ENCODE results near the gene RAD51AP1.

Gene RAD51AP1

DNA sequence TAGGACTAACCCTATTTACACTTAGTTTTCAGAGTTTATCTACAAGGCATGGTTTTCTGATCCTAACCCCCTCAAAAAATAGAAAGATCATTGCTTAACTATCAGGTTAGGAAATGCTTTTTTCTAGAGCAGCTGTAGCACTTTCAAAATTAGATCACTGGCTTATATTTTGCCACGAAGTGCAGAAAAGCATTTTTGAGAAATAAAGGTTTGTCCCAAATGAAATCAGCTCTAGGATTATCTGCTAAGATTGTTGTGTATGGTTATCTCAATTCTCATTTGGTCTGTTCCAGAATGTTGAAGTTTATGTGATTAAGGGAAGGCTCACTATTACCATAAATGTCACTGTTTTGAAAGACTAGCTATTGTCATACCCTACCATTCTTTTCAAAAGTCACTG, 13.5 kb downstream of the RAD51AP1 start:
- DNase-seq = no peak

DNA sequence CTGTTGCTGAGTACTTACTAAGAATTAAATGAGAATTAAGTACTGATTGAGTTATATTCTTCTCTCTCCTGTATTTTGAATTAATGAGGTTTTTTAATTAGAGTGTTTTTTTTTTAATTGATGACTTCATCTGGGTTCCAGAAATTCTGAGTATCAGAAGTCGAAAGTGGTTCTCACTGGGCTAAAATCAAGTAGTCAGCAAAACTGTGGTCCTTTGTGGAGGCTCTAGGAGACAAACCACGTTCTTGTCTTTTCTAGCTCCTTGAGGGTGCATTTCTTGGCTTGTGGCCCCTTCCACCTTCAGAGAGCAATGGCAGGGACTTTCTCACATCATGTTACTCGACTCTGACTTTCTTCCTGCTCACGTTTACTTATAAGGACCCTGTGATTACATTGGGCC, 15.3 kb downstream of the RAD51AP1 start:
- DNase-seq = no peak

- DNase-seq = no peak
Observed at GRCh38 chr12:4555804-4556203, 17.1 kb downstream of the RAD51AP1 start.

DNA sequence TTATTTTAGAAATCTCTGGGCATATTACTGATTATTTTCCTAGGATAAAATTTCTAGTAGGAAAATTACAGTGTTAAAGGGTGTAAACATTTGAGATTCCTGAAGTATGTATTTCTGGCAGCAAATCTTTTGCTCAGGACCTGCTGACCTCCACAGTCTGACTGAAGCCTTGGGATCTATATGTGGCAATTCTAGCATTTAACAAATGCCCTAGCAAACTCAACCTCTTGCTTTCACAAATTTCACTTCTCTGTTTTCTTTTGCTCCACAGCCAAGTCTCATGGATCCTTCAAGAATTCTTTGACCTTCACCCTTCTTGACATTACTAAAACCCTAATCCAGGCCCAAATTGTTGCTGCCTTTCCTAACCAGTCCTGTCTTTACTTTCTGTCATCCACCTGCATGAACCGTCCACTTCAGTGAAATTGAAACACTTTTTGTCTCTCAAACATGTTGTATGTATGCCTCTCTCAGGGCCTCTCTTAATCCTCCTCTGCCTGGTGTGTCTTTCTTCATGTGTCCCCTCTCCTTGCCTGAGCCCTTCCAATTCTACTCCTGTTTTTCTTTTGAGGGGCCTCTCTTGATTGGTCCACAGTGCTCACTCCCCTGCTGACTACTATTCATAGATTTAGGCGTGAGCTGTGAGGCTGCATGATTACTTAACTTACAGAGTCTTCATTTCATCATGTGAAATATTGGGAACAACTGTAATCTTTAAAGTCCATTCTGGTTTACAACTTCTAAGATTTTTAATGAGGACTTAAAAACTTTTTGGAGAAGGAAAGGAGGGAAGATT, 18.2 kb downstream of the RAD51AP1 start:
- DNase-seq = no peak

- DNase-seq = no peak
Observed at GRCh38 chr12:4557586-4557985, 18.9 kb downstream of the RAD51AP1 start.

GRCh38 chr12:4558171-4558570, 19.5 kb downstream of the RAD51AP1 start:
- DNase-seq = no peak

GRCh38 chr12:4562034-4562657, 23.5 kb downstream of the RAD51AP1 start, which contains the start of gene DYRK4:
Gene DYRK4, plus strand, starts transcription at chr12:4562208. Its CDS starts 38 bp downstream, at chr12:4562246.
- no peak for DNase-seq

- DNase-seq = no peak
Observed at GRCh38 chr12:4563336-4563735, 24.6 kb downstream of the RAD51AP1 start.

GRCh38 chr12:4564818-4565217, 26.1 kb downstream of the RAD51AP1 start:
- DNase-seq = no peak

DNA sequence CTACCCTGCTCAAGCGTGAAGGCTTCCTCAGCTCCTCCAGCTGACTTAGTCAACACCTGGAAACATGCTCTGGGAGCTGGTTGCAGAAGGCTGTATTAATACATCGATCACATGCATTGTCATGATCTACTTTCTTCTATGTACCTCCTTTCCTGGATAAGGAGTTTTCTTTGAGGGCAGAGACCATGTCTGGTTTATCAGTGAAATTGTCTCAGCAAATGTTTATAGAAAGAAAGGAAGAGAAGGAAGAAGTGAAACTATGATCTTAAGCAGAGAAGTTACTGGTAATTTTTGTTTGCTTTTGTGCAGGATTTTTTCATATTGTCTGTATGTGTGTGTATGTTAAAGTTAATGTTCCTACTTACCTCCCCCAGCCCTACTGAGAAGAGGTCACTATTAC, 27.8 kb downstream of the RAD51AP1 start:
- DNase-seq = no peak

DNA sequence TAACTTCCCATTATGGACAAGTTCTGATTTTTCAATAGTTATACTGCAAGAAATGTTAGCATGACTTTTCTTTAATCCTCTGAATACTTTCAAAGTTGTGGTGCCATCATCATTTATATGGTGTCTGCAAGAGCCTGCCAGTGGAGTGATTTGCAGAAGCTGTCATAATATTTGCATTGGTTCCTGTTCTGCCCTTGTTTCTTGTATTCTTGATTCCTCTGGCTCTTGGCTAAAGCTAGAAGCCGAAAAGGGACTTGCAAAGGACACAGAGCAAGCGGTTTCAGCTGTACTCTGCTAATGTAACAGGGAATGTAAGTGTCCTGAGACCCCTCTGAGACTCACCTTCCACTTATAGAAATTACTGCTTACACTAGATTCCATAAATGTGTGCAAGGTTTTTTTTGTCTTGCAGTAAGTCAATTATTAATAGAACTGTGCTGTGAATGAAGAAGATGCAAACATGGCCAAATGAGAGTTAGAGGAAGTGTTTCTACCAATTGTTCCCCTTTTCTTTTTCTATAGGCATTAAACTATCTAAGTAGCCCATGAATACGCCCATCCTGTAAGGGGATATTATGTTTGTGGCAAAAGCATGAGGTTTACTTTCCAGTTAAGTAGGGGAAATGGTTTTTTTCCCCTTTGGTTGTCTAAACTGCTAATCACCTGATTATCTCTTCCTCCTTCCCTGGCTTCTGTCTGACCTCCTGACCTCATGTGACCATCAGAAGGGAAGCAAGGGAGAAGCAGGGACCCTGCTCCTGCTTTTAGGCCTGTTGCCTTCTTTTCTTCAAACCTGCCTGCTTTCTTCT, 28.6 kb downstream of the RAD51AP1 start:
- DNase-seq = no peak

DNA sequence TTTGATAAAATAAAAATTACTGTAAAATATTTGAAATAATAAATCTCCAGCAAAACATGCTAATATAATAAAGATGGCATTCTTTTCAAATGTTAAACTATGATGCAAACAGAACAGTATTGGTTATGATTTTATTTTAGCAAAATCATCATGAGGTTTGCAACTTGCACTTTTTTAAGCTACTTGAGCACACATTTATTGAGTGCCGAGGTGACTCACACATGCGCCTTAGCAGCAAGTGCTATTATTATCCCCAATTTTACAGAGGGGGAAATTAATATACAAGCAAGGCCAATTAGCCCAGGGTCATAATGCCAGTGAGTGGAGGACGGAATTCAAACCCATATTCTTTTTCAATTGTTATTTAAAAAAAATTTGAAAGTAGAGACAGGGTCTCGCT, 30.6 kb downstream of the RAD51AP1 start:
- DNase-seq = no peak

DNA sequence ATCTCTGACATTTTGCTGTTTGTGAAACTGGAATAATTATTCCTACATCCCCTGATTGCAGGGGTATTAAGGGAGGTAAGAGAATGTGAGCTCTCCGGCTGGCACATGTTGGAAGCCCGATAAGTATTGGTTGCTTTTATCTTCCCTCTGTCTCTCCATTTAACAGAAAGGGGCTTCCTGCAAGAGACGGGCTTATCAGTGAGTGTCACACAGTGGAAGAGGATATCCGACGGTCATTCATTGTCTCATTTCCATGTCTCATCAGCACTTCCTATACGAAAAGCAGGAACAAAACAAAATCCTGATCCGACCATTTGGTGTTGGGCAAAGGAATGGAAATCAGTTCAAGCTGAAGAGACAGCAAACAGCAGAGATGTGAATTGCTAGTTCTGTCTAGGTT, 34.0 kb downstream of the RAD51AP1 start:
- no peak for DNase-seq

DNA sequence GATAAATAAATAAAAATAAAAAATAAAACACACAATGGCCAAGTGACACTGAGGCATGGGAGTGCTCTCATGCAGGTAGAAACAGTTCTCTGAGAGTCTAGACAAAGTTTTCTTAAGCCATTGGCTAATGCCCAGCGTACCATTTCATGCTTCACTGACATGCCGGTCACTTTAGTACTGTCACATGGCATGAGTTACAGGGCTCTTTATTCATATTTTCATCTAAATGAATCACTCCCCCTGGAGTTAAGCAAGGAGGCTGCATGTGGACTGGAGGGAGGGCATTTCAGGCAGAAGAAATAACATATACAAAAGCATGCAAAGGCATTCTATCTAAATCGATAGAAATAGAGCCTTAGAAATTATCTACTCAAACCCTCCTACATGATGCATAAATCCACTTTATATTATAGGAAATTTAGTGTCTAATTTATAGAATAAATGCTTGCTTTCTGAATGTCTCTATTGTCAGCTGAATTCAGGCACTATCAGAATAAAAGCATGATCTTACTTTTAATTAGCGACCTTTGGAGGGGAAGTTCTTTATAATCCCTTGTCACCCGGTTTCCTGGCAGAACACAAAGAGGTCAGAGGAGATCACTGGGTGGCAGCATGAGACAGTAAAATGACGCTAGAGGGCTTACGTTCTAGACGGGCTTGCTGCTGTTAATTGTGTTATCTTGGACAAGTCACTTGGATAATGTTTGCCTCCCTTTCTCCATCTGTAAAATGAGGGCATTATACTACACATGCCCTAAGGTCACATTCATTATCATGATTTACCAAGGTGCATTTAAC, 40.8 kb downstream of the RAD51AP1 start:
- DNase-seq = no peak

DNA sequence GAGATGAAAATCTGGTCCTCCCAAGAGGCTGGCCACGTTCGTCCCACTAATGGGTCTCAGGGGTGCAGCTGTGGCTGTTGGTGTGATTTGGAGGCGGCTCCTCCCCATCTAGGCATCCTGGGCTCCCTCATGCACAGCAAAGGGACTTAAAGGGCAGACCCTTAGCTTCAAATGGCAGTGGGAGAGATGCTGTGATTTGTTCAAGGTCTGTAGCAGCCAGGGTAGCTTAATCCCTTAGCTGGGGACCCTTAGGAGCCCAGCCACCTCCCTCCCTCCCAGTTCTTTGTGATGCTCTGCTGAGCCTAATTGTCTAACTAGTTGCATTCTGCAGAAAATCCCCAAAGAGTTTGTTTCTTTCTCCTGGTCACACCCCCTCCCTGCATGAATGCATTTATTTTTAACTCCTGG, 41.6 kb downstream of the RAD51AP1 start:
- DNase-seq = no peak

- DNase-seq = no peak
Observed at GRCh38 chr12:4584281-4584680, 45.6 kb downstream of the RAD51AP1 start.

GRCh38 chr12:4584896-4585295, 46.2 kb downstream of the RAD51AP1 start:
- no peak for DNase-seq

DNA sequence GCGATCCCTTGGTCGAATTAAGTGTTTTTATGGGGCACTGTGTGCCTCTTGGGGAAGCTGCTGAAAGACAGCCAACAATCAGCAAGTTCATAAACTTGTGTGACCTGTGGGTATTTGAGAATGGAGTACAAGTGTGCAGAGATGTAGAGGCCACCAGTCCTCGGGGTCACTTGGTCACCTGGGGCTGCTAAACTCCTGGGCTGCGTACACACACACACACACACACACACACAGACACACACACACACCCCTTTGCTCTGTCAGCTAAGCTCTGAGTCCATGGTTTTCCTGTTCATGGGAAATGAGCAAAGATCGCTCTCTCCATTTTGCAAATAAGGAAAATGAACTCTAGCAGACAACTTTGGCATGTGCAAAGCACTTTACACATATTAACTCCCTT, 47.8 kb downstream of the RAD51AP1 start:
- no peak for DNase-seq

DNA sequence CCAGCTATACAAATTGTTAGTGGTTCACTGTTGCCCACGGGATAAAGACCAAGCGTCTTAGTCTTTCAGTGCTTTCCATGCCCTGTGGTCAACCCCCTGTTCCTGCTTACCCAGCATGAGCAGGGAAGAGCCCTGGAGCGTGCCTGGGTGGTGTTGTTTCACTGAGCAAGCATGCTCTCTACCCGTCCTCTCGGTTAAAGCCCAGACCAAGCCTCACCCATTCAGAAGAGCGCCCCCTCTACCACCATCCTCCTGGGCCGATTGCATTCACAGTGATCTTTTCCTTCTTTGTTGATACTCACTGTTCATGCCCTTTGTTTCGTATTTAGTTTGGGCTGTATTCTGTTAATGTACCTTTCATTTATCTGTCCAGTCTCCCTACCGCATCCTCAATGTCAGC, 48.4 kb downstream of the RAD51AP1 start:
- no peak for DNase-seq

- DNase-seq = no peak
Observed at GRCh38 chr12:4588916-4589315, 50.2 kb downstream of the RAD51AP1 start.

DNA sequence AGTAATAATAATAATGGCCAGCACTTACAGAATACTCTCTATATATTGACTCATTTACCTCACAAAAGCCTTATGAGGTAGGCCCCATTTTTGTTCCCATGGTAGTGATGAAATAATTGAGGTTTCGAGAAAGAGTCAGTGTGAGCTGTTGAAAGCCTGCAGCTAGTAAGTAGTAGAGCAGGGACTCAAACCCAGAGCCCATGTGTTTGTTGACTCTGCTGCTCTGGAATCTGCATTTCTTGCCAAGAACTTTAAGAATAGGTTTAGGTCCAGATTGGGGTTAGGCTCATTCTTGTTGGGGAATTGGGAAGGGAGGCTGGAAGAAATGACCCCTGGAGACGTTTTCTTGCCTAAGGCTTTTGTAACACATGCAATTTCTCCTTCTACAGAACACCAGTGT, 51.3 kb downstream of the RAD51AP1 start:
- DNase-seq = no peak

DNA sequence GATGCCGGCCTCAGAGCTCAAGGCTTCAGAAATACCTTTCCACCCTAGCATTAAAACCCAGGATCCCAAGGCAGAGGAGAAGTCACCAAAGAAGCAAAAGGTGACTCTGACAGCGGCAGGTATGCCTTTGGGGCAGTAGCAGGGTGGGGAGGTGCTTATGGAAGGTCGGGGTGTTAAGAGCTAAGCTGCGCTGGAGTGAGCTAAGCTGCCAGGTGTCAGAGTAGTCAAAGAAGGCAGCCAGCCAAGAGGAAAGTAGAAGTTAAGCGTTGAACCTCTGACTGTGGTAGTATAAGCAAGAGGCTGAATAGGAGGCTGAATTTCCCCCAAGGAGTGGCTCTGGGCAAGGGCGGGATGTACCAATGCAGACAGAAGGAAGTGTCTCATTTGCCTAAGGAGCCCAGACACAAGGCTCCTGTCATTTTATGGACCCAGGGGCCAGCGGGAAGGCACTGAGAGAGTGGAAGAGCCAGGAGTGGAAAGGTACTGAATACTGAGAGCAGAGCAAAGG, 52.5 kb downstream of the RAD51AP1 start:
- DNase-seq = no peak

DNA sequence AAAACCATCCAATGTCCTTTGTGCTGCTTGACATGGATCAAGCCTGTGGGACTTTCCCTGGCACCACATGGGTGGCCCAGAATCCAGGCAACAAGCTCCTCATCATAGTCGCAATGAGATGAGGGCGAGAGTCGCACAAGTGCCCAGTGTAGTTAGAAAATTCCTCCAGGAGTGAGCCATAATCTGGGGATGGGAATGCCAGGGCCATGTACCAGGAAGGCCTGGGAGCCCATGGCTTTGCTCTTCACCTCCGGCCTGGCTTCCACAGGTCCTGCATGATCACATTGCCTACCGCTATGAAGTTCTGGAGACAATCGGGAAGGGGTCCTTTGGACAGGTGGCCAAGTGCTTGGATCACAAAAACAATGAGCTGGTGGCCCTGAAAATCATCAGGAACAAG, 57.2 kb downstream of the RAD51AP1 start:
- no peak for DNase-seq
